Endothelial cell of umbilical vein (primary cell): ENCODE measurements around the gene DAB1. TPM values are rescaled to one million over a fixed set of nuclear protein-coding genes. Genes with fewer than 3 reads are reported as not detected.

Experiments used
- BruUV-seq: library from RNA; stranded (reverse); fragments of 400-500 nt; replicated peaks from 2 replicates; lab custom pipeline; 2021; lab: Mats Ljungman, UMichigan
- CTCF ChIA-PET: fragments of 300-600, 350-600 bp; sonication (Branson Sonifier 250); formaldehyde crosslinking; loops from one replicate; lab custom pipeline; 2021; ENCODE audit warnings: antibody characterized with exemption, inconsistent platforms; lab: Charles Lee
- POLR2A ChIA-PET: fragments of 300-600, 350-600 bp; sonication (Branson Sonifier 250); formaldehyde crosslinking; loops from one replicate; lab custom pipeline; 2021; ENCODE audit warnings: antibody characterized with exemption, inconsistent platforms; lab: Charles Lee
- DNase-seq: peaks from one replicate; pipeline ENCODE4 v3.0.0-alpha.2; 2011; ENCODE audit warnings: low read depth, low spot score
- FAIRE-seq: peaks from 2 replicates; lab custom pipeline; 2011; peaks lifted over from hg19 to GRCh38; lab: Jason Lieb, UNC
- H2AFZ ChIP-seq: 2 replicates; pipeline ENCODE4 v1.6.0; 2012; ENCODE audit warnings: low read depth, low read length, control low read depth, inconsistent platforms
- H3K27ac ChIP-seq: 2 replicates; pipeline ENCODE4 v1.5.1; 2011; ENCODE audit warnings: low read depth, mild to moderate bottlenecking, control low read depth, low read length, moderate library complexity; ENCODE audit not compliant: insufficient read depth
- H3K27me3 ChIP-seq, 2 experiments: 2 replicates each; pipeline versions ENCODE4 v1.6.0 to v1.6.1; 2011; ENCODE audit warnings: low read length in 2 of 2, mixed read lengths in 1 of 2; ENCODE audit not compliant: control insufficient read depth in 2 of 2, insufficient read depth in 2 of 2
- H3K36me3 ChIP-seq, 2 experiments: 2 replicates in 1 of 2; 3 replicates in 1 of 2; pipeline ENCODE4 v1.5.1; 2011; ENCODE audit warnings: low read length in 2 of 2, mild to moderate bottlenecking in 1 of 2, moderate library complexity in 1 of 2; ENCODE audit not compliant: control insufficient read depth in 2 of 2, insufficient read depth in 2 of 2; ENCODE audit errors: extremely low read depth in 1 of 2
- H3K4me1 ChIP-seq: 3 replicates; pipeline ENCODE4 v1.5.1; 2011; ENCODE audit warnings: mild to moderate bottlenecking, low read length; ENCODE audit not compliant: control insufficient read depth, insufficient read depth; ENCODE audit errors: extremely low read depth
- H3K4me2 ChIP-seq: 2 replicates; pipeline ENCODE4 v1.6.1; 2011; ENCODE audit warnings: low read length, control low read depth, mixed read lengths; ENCODE audit not compliant: insufficient read depth
- H3K4me3 ChIP-seq, 3 experiments: fragments of 200-600 bp in 1 of 3; sonication (generic), shearing (Covaris generic) in 1 of 3; replicated peaks in 1 of 3; 2 replicates each; pipeline ENCODE4 v1.5.1; 2011 to 2016; ENCODE audit warnings: control low read depth in 3 of 3, low read length in 3 of 3, mild to moderate bottlenecking in 2 of 3, inconsistent platforms in 1 of 3, low read depth in 1 of 3, moderate library complexity in 1 of 3; ENCODE audit not compliant: insufficient read depth in 1 of 3
- H3K79me2 ChIP-seq: 2 replicates; pipeline ENCODE4 v1.6.0; 2012; ENCODE audit warnings: low read length, inconsistent platforms; ENCODE audit not compliant: control insufficient read depth, insufficient read depth
- H3K9ac ChIP-seq: replicated peaks from 2 replicates; pipeline ENCODE3; 2011; ENCODE audit warnings: low read length, control low read depth; ENCODE audit not compliant: insufficient read depth; ENCODE audit errors: extremely low read depth
- H3K9me1 ChIP-seq: replicated peaks from 3 replicates; pipeline ENCODE4 v1.6.0; 2011; ENCODE audit warnings: mild to moderate bottlenecking, low read length; ENCODE audit not compliant: control insufficient read depth, insufficient read depth; ENCODE audit errors: extremely low read depth
- H3K9me3 ChIP-seq: replicated peaks from 2 replicates; pipeline ENCODE4 v1.5.1; 2012; ENCODE audit warnings: low read length, inconsistent platforms; ENCODE audit not compliant: control insufficient read depth, insufficient read depth
- H4K20me1 ChIP-seq: replicated peaks from 2 replicates; pipeline ENCODE3; 2011; ENCODE audit warnings: mild to moderate bottlenecking, low read length; ENCODE audit not compliant: control insufficient read depth, insufficient read depth; ENCODE audit errors: extremely low read depth
- CTCF ChIP-seq, 2 donors: IDR thresholded peaks; 1 replicate in 1 of 2; 2 replicates in 1 of 2; pipeline ENCODE4 v1.5.1; 2011; ENCODE audit warnings: low read length in 2 of 2, mild to moderate bottlenecking in 2 of 2, moderate library complexity in 2 of 2, control low read depth in 1 of 2, inconsistent platforms in 1 of 2, low read depth in 1 of 2; ENCODE audit not compliant: insufficient read depth in 1 of 2; ENCODE audit errors: extremely low read depth in 1 of 2
- EZH2 ChIP-seq: IDR thresholded peaks from 2 replicates; pipeline ENCODE4 v1.6.1; 2012; ENCODE audit warnings: borderline replicate concordance, low read depth, mild to moderate bottlenecking, moderate library complexity, low read length, inconsistent platforms; ENCODE audit not compliant: severe bottlenecking
- FOS ChIP-seq: IDR thresholded peaks from 2 replicates; pipeline ENCODE4 v1.6.1; 2011; ENCODE audit warnings: mild to moderate bottlenecking, low read length, moderate library complexity, borderline replicate concordance; ENCODE audit not compliant: insufficient read depth
- GATA2 ChIP-seq: IDR thresholded peaks from 2 replicates; pipeline ENCODE4 v1.7.0; 2011; ENCODE audit warnings: low read depth, mild to moderate bottlenecking, moderate library complexity, mixed read lengths, low read length; ENCODE audit not compliant: insufficient read length, insufficient read depth
- JUN ChIP-seq: IDR thresholded peaks from 2 replicates; pipeline ENCODE4 v1.6.1; 2011; ENCODE audit warnings: borderline replicate concordance, low read depth; ENCODE audit not compliant: insufficient read length, insufficient read depth
- MYC ChIP-seq: IDR thresholded peaks from one replicate; pipeline ENCODE4 v1.6.1; 2011; ENCODE audit warnings: mild to moderate bottlenecking, low read depth, low read length
- POLR2A ChIP-seq: IDR thresholded peaks from 2 replicates; pipeline ENCODE4 v1.6.1; 2012; ENCODE audit warnings: low read depth, mild to moderate bottlenecking, control low read depth, low read length
- POLR2AphosphoS5 ChIP-seq: IDR thresholded peaks from 2 replicates; pipeline ENCODE4 v1.6.1; 2012; ENCODE audit warnings: low read depth, mild to moderate bottlenecking, control low read depth, low read length, moderate library complexity; ENCODE audit not compliant: insufficient read depth
- dilution Hi-C: fragments of 300-500 bp; cut with MboI; formaldehyde crosslinking; loops from one replicate; pipeline ENCODE4 v1.15.0; 2019; ENCODE audit warnings: low sequenced_read_pairs; ENCODE audit not compliant: extremely low pct_ligation_motif_present
- intact Hi-C: fragments of 100-400 bp; cut with micrococcal nuclease; formaldehyde crosslinking; loops from one replicate; pipeline ENCODE4 v1.10.0; 2022
- polyA plus RNA-seq, 4 experiments: library from polyadenylated mRNA; depleted of rRNA in 3 of 4; stranded (reverse) in 3 of 4; unstranded in 1 of 4; fragments of >200 nt; gene quantifications; 2 replicates each; pipeline versions ENCODE4 v1.2.1 to v1.2.3, GENCODE V29; 2011 to 2012; ENCODE audit warnings: missing spikeins in 1 of 4
- total RNA-seq: library from RNA; stranded (reverse); gene quantifications from 2 replicates; pipeline ENCODE4 v1.2.3, GENCODE V29; 2021
- TF ChIP-seq, protein P1 (sequence below): IDR thresholded peaks from 2 replicates; pipeline ENCODE4 v1.6.1; 2011; ENCODE audit not compliant: insufficient read depth, insufficient read length

DAB1 gene
- total and polyA plus RNA-seq, 2 donors (not counting 3 experiments of a cell fraction or from before 2014, with no cell fraction given) = not detected

DNA sequence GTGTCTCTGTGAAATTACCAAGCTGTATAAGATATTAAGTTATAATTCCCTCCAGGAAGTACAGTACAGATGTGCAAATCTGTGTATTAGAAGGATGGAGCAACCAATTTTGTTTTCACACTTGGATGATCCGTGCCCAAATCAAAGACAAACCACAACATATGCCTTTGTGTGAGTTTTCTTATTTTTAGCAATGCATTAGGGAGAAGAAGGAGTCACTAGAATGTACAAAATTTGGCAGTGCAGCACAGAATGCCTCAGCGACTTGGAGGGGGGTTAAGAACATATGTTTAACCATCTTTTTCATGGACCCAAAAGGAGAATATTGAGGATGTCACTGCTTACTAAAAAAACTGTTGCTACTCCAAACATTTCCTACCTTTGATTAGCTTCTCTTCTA is 45.3 kb downstream of the DAB1 start:
- FAIRE-seq (no peak), DNase-seq (no peak)
- H2AFZ ChIP-seq = no peak overlapping the region
- no peaks in the 10 kb centered on the region for H3K9me3 ChIP-seq
- H3K9ac ChIP-seq = no peak overlapping the region
- H3K4me1 ChIP-seq = no peaks in the 10 kb centered on the region
- H3K9me1 ChIP-seq = no peaks in the 10 kb centered on the region
- H4K20me1 ChIP-seq = no peaks in the 10 kb centered on the region
- dilution Hi-C loops = no loop called here
- no peaks in the 10 kb centered on the region for H3K36me3 ChIP-seq
- no peak overlapping the region for H3K27ac ChIP-seq
- TF ChIP-seq MYC (no peak), POLR2A (no peak), EZH2 (no peak), JUN (no peak), POLR2AphosphoS5 (no peak), GATA2 (no peak), FOS (no peak), CTCF (IDR thresholded peaks at IDR 0.05; ENCODE audit: extremely low read depth in 1 of 2, insufficient read depth in 1 of 2, low read depth in 1 of 2, low read length in 2 of 2) (no peak)
- TF ChIP-seq, protein P1, sequence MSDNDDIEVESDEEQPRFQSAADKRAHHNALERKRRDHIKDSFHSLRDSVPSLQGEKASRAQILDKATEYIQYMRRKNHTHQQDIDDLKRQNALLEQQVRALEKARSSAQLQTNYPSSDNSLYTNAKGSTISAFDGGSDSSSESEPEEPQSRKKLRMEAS = no peak
- intact Hi-C loops = no loop called here
- POLR2A ChIA-PET = no interaction called here
- no peak overlapping the region for H3K4me3 ChIP-seq
- no peak overlapping the region for H3K4me2 ChIP-seq
- CTCF ChIA-PET = no interaction called here
- H3K79me2 ChIP-seq = no peaks in the 10 kb centered on the region
- H3K27me3 ChIP-seq = no peaks in the 10 kb centered on the region
- no TSS peak for BruUV-seq
